ENCODE measurements around the gene PAGE3. TPM values are rescaled to one million over a fixed set of nuclear protein-coding genes. Genes with fewer than 3 reads are reported as not detected.

The PAGE3 gene
- total and polyA plus RNA-seq, 9 of the 15 experiments (the other 6 are each of a cell fraction or from before 2014, with no cell fraction given) = not detected

- TF ChIP-seq ETV6 (IDR thresholded peaks at IDR 0.05; ENCODE audit: borderline replicate concordance in 1 of 2, low read depth in 2 of 2, low read length in 1 of 2) = no peak
- no peak for TF ChIP-seq ETV6 (CRISPR knock-in tag; IDR thresholded peaks at IDR 0.05; ENCODE audit: borderline replicate concordance)
- peak; percentile 30 for TF ChIP-seq TBP (optimal IDR thresholded peaks at IDR 0.05; ENCODE audit: low read depth, low read length)
- TF ChIP-seq CBFA2T2 (conservative IDR thresholded peaks at IDR 0.05) = 0 out of 2 replicates have a peak, but pooled peaks have one; percentile 8
- TF ChIP-seq POLR2AphosphoS5 (IDR thresholded peaks at IDR 0.05; ENCODE audit: control insufficient read depth, insufficient read depth, low read depth, low read length) = peak; percentile 33; the same call in 1 of the 2 replicates
- peak; percentile 54 for TF ChIP-seq TAF1 (IDR thresholded peaks at IDR 0.05; ENCODE audit: control insufficient read depth, extremely low read depth, insufficient read depth, low read length, severe bottlenecking)
- peak; percentile 62 for TF ChIP-seq SUPT5H (IDR thresholded peaks at IDR 0.05)
- peak; percentile 33; the same call in 1 of the 2 replicates for TF ChIP-seq MAX (CRISPR knock-in tag; IDR thresholded peaks at IDR 0.05)
- TF ChIP-seq ZNF507 (tag; conservative IDR thresholded peaks at IDR 0.05) = no peak
Observed at GRCh38 chrX:55220119-55220794, 44.5 kb downstream of the PAGE3 start, which contains the start of gene PAGE5 (continued).

GRCh38 chrX:55213381-55213780, 51.3 kb downstream of the PAGE3 start:
- H3K79me2 ChIP-seq (ENCODE audit: control insufficient read depth, insufficient read depth, low read length) = no peaks in the 10 kb centered on the region
- no peak overlapping the region for H2AFZ ChIP-seq (ENCODE audit: low read depth, low read length)
- no TSS peak for BruUV-seq (replicated peaks)
- 0% methylated on average over 3 of the region's 3 CpGs for WGBS (ENCODE audit: insufficient coverage, low coverage, missing lambda C conversion rate)
- no peak overlapping the region for H3K4me3 ChIP-seq
- H3K36me3 ChIP-seq (ENCODE audit: control insufficient read depth, insufficient read depth, low read length) = no peaks in the 10 kb centered on the region
- ChIA-PET POLR2A (no interaction called here), CTCF (ENCODE audit: low intra/inter-chr PET ratio) (no interaction called here)
- TF ChIP-seq ZMIZ1 (IDR thresholded peaks at IDR 0.05; ENCODE audit: low read depth in 2 of 2, low read length in 2 of 2) (no peak), ZNF384 (IDR thresholded peaks at IDR 0.05; ENCODE audit: low read depth, low read length) (no peak)
- no peaks in the 10 kb centered on the region for H4K20me1 ChIP-seq (replicated peaks; ENCODE audit: control insufficient read depth, insufficient read depth, low read length)
- DNase-seq (ENCODE audit: extremely low read depth in 1 of 4, low spot score in 3 of 4) (no peak), FAIRE-seq (no peak), ATAC-seq (no peak)
- no peaks in the 10 kb centered on the region; a peak in 1 of 5 replicates for H3K4me1 ChIP-seq (replicated peaks in 1 of 2; ENCODE audit: control insufficient read depth in 2 of 2, insufficient read depth in 2 of 2, low read length in 2 of 2)
- no peak overlapping the region for H3K27ac ChIP-seq (ENCODE audit: extremely low read depth, low read depth, low read length)
- in situ Hi-C loops (cut with MboI) (no loop called here), intact Hi-C loops (cut with micrococcal nuclease) (no loop called here)
- no peaks in the 10 kb centered on the region for H3K27me3 ChIP-seq (ENCODE audit: control insufficient read depth in 2 of 2, insufficient read depth in 2 of 2, low read length in 2 of 2)
- no peak overlapping the region for H3K9ac ChIP-seq (ENCODE audit: insufficient read depth in 1 of 2, low read depth in 2 of 2, low read length in 2 of 2)
- no peaks in the 10 kb centered on the region for H3K9me1 ChIP-seq (ENCODE audit: control insufficient read depth, insufficient read depth, low read length)
- H3K4me2 ChIP-seq (ENCODE audit: insufficient read depth, low read length) = no peak overlapping the region
- H3K9me3 ChIP-seq (replicated peaks; ENCODE audit: control insufficient read depth, insufficient read depth, low read depth, low read length) = no peaks in the 10 kb centered on the region
